Activated effector memory CD4-positive, alpha-beta T cell treated with Interleukin-2 at 50 U/mL for 16 hours (primary cell): Measurements from ENCODE around the gene MINPP1.
"Not testable (repeated sequence)": the region's sequence is repeated elsewhere in the genome, so short reads cannot be mapped to it uniquely, and the experiment has no call there.

ENCODE experiments used
- DNase-seq: peaks from one replicate; pipeline ENCODE4 v3.0.0-alpha.2; 2020

MINPP1 gene

GRCh38 chr10:87504640-87505365, at the start of gene MINPP1:
Gene MINPP1 (plus strand): TSS chr10:87504893. CDS start chr10:87504916, 23 bp downstream.
- DNase-seq, result peak; percentile 49

- not testable (repeated sequence) for DNase-seq
Measured at GRCh38 chr10:87456586-87457220, 48.0 kb upstream of the MINPP1 start.

GRCh38 chr10:87461751-87462150, 42.9 kb upstream of the MINPP1 start:
- DNase-seq, result not testable (repeated sequence)

- not testable (repeated sequence) for DNase-seq
Measured at GRCh38 chr10:87466849-87467248, 37.8 kb upstream of the MINPP1 start.

GRCh38 chr10:87488733-87489132, 16.0 kb upstream of the MINPP1 start:
- not testable (repeated sequence) for DNase-seq

- DNase-seq, result not testable (repeated sequence)
Measured at GRCh38 chr10:87490285-87490684, 14.4 kb upstream of the MINPP1 start.

GRCh38 chr10:87492450-87492849, 12.2 kb upstream of the MINPP1 start:
- DNase-seq, result not testable (repeated sequence)

- not testable (repeated sequence) for DNase-seq
Measured at GRCh38 chr10:87495446-87495845, 9.2 kb upstream of the MINPP1 start.

- not testable (repeated sequence) for DNase-seq
Measured at GRCh38 chr10:87497386-87497785, 7.3 kb upstream of the MINPP1 start.

- not testable (repeated sequence) for DNase-seq
Measured at GRCh38 chr10:87498106-87498789, 6.4 kb upstream of the MINPP1 start.

GRCh38 chr10:87500646-87501048, 4.0 kb upstream of the MINPP1 start:
- DNase-seq, result no peak

- DNase-seq, result no peak
Measured at GRCh38 chr10:87503401-87503800, 1.3 kb upstream of the MINPP1 start.

GRCh38 chr10:87503886-87504285, 807 bp upstream of the MINPP1 start:
- no peak for DNase-seq

- DNase-seq, result no peak
Measured at GRCh38 chr10:87504307-87504639, 420 bp upstream of the MINPP1 start.

- DNase-seq, result peak; percentile 3
Measured at GRCh38 chr10:87505366-87506111, 846 bp downstream of the MINPP1 start.

GRCh38 chr10:87506956-87507355, 2.3 kb downstream of the MINPP1 start:
- no peak for DNase-seq

GRCh38 chr10:87507879-87508483, 3.3 kb downstream of the MINPP1 start:
- DNase-seq, result no peak

GRCh38 chr10:87508837-87509236, 4.1 kb downstream of the MINPP1 start:
- DNase-seq, result no peak

GRCh38 chr10:87510025-87510424, 5.3 kb downstream of the MINPP1 start:
- no peak for DNase-seq

GRCh38 chr10:87511526-87511925, 6.8 kb downstream of the MINPP1 start:
- DNase-seq, result no peak

GRCh38 chr10:87518937-87519336, 14.2 kb downstream of the MINPP1 start:
- DNase-seq, result no peak

- no peak for DNase-seq
Measured at GRCh38 chr10:87519582-87519981, 14.9 kb downstream of the MINPP1 start.

GRCh38 chr10:87523731-87524130, 19.0 kb downstream of the MINPP1 start:
- no peak for DNase-seq
